ENCODE measurements around the gene GAS6. TPM values are rescaled to one million over a fixed set of nuclear protein-coding genes. Genes with fewer than 3 reads are reported as not detected.

GAS6 gene
- total and polyA plus RNA-seq, 9 of the 15 experiments (the other 6 are each of a cell fraction or from before 2014, with no cell fraction given), result 0.14 to 9.7 (median 4.7) TPM; not detected in 1

- no peak for TF ChIP-seq ADNP (tag; IDR thresholded peaks at IDR 0.05)
- no peak for TF ChIP-seq RBM25 (IDR thresholded peaks at IDR 0.05; ENCODE audit: low read depth, low read length, severe bottlenecking)
- TF ChIP-seq ZNF184 (CRISPR knock-in tag; IDR thresholded peaks at IDR 0.05), result no peak
Observed at GRCh38 chr13:113819341-113819730, 44.5 kb downstream of the GAS6 start (continued).

DNA sequence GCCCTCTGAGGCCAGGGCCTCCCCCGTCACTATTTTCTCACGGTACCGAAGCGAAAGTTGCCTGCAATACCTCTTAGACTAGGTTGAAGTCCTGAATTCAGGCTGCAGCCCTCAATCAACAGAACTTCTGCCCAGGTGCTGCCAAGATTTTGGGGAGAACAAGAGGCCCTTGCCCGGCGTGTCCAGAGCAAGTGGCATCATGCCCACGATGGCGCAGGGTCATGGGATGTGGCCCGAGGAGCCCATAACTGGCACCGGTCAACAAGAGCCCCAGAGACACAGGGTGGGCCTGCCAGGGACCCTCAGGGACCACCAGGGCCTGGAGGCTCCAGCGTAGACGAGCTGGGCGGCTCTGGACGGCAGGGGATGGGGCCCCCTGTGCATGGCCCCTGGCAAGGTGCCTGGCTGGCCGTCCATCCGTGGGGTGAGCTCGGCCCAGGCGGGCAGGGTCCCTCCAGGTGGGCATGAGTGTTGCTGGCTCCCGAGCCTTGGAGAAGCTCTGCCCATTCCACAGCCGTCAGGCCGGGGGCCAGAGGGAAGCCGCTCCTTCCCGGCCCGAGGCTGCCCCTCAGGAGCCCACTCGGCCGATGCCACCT lies 45.1 kb downstream of the GAS6 start:
- no peak overlapping the region for H3K4me2 ChIP-seq (ENCODE audit: insufficient read depth, low read length)
- FAIRE-seq (no peak), DNase-seq (ENCODE audit: extremely low read depth in 1 of 4, low spot score in 3 of 4) (no peak), ATAC-seq (no peak)
- H3K27me3 ChIP-seq (ENCODE audit: control insufficient read depth in 2 of 2, insufficient read depth in 2 of 2, low read length in 2 of 2), result peaks cover 0 to 4% of the 10 kb centered on the region in 2 experiments; a peak in 2 of 5 replicates
- no peaks in the 10 kb centered on the region for H3K79me2 ChIP-seq (ENCODE audit: control insufficient read depth, insufficient read depth, low read length)
- H2AFZ ChIP-seq (ENCODE audit: low read depth, low read length), result no peak overlapping the region
- H3K9me3 ChIP-seq (replicated peaks; ENCODE audit: control insufficient read depth, insufficient read depth, low read depth, low read length), result 0 out of 2 replicates have a peak, but pooled peaks cover 2% of the 10 kb centered on the region
- H3K36me3 ChIP-seq (ENCODE audit: control insufficient read depth, insufficient read depth, low read length), result no peaks in the 10 kb centered on the region
- WGBS (ENCODE audit: insufficient coverage, low coverage, missing lambda C conversion rate), result 56% methylated on average over 18 of the region's 26 CpGs
- H3K4me3 ChIP-seq, result no peak overlapping the region
- no peaks in the 10 kb centered on the region for H3K9me1 ChIP-seq (ENCODE audit: control insufficient read depth, insufficient read depth, low read length)
- H3K4me1 ChIP-seq (replicated peaks in 1 of 2; ENCODE audit: control insufficient read depth in 2 of 2, insufficient read depth in 2 of 2, low read length in 2 of 2), result peaks cover 0 to 36% of the 10 kb centered on the region in 2 experiments; a peak in 2 of 5 replicates
- in situ Hi-C loops (cut with MboI) (no loop called here), intact Hi-C loops (cut with micrococcal nuclease) (loop anchor here (5.0 kb wide), 3 partner anchors 84 to 409 kb away; no protein-coding TSS in a partner anchor)
- ChIA-PET POLR2A (interaction anchor here (0.7 kb wide), 1 partner anchor 11 kb away, joined by 3 read pairs; no protein-coding TSS in a partner anchor), CTCF (ENCODE audit: low intra/inter-chr PET ratio) (no interaction called here)
- no TSS peak for BruUV-seq (replicated peaks)
- no peak overlapping the region for H3K27ac ChIP-seq (ENCODE audit: extremely low read depth, low read depth, low read length)
- H4K20me1 ChIP-seq (replicated peaks; ENCODE audit: control insufficient read depth, insufficient read depth, low read length), result no peaks in the 10 kb centered on the region
- H3K9ac ChIP-seq (ENCODE audit: insufficient read depth in 1 of 2, low read depth in 2 of 2, low read length in 2 of 2), result no peak overlapping the region
- TF ChIP-seq MCM3 (IDR thresholded peaks at IDR 0.05) (no peak), SPI1 (IDR thresholded peaks at IDR 0.05; ENCODE audit: borderline replicate concordance, low read depth, low read length) (no peak), SRF (CRISPR knock-in tag; IDR thresholded peaks at IDR 0.05) (no peak), MAFF (IDR thresholded peaks at IDR 0.05; ENCODE audit: low read length) (no peak), ZNF282 (CRISPR knock-in tag; IDR thresholded peaks at IDR 0.05) (no peak), BRF2 (IDR thresholded peaks at IDR 0.05; ENCODE audit: borderline replicate concordance, insufficient read depth, insufficient read length) (no peak), HMGN3 (IDR thresholded peaks at IDR 0.05; ENCODE audit: borderline replicate concordance, extremely low read depth, insufficient read length, low read depth, low read length) (no peak), RBM22 (IDR thresholded peaks at IDR 0.05; ENCODE audit: low read depth, low read length, poor library complexity, severe bottlenecking) (no peak), FUS (optimal IDR thresholded peaks at IDR 0.05; ENCODE audit: low read depth, low read length) (no peak), NFE2L1 (tag; IDR thresholded peaks at IDR 0.05; ENCODE audit: borderline replicate concordance, low read depth) (no peak), ZNF518B (CRISPR knock-in tag; IDR thresholded peaks at IDR 0.05) (no peak)
- TF ChIP-seq, protein P1, sequence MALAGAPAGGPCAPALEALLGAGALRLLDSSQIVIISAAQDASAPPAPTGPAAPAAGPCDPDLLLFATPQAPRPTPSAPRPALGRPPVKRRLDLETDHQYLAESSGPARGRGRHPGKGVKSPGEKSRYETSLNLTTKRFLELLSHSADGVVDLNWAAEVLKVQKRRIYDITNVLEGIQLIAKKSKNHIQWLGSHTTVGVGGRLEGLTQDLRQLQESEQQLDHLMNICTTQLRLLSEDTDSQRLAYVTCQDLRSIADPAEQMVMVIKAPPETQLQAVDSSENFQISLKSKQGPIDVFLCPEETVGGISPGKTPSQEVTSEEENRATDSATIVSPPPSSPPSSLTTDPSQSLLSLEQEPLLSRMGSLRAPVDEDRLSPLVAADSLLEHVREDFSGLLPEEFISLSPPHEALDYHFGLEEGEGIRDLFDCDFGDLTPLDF (CRISPR knock-in tag; IDR thresholded peaks at IDR 0.05), result no peak

Data from K562 (cell line).